Ishikawa (cell line): ENCODE results near the gene DEGS1.

ENCODE experiments used
- TAF1 ChIP-seq: IDR thresholded peaks from 2 replicates; pipeline ENCODE4 v1.6.1; 2012; ENCODE audit warnings: low read depth, mild to moderate bottlenecking
- USF1 ChIP-seq: IDR thresholded peaks from 2 replicates; pipeline ENCODE4 v1.6.1; 2012
- YY1 ChIP-seq: IDR thresholded peaks from 2 replicates; pipeline ENCODE4 v1.6.1; 2012; ENCODE audit warnings: low read depth

- no peak for TF ChIP-seq YY1
- no peak for TF ChIP-seq USF1
- no peak for TF ChIP-seq TAF1
Observed at GRCh38 chr1:224168859-224169380, 14.1 kb upstream of the DEGS1 start.
